GM12864 (cell line): Measurements from ENCODE around the gene GGTLC2.
"Not testable (repeated sequence)": the region's sequence is repeated elsewhere in the genome, so short reads cannot be mapped to it uniquely, and the experiment has no call there.

Experiments used
- DNase-seq: peaks from one replicate; pipeline ENCODE4 v3.0.0-alpha.2; 2011; ENCODE audit warnings: low read depth
- H3K4me3 ChIP-seq: 2 replicates; pipeline ENCODE4 v1.5.1; 2011; ENCODE audit warnings: mild to moderate bottlenecking, low read depth, low read length, control low read depth
- TF ChIP-seq, protein P1 (sequence below): IDR thresholded peaks from 2 replicates; pipeline ENCODE4 v1.5.1; 2011; ENCODE audit warnings: low read depth, mild to moderate bottlenecking, moderate library complexity, low read length, control low read depth, inconsistent platforms; ENCODE audit errors: missing control alignments

Gene GGTLC2

DNA sequence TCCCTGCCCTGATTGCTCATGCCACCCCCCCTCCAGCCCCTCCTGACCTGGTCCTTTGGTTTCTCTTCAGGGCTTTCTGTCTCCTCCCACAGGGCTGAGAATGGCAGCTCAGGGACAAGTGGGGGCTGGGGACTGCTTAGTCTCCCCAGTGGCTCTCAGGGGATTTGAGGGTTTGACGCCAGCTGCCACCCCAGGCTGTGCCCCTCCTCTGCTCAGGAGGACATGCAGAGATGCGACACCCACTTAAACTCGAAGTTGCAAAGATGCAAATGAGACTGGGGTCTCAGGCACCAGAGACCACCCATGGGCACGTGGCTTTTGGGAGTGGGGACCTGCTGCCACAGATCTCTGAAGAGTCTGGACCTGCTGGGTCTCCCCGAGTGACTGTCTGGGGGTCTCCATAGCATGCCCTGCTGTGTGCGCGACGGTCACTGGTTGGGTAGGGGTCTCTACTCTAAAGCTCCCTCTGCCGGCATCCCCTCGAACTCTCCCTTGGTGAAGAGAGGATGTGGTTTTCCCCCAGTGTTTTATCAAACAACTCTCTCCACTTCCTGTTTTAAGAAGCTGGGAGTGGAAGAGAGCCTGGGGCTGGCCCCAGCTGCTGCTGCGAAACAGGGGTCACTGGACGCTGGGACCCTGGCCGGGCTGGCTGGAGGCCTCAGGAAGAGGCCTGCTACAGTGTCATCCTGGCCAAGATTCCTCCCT, 9.4 kb downstream of the GGTLC2 start:
- DNase-seq, H3K4me3 ChIP-seq: not testable (repeated sequence)

DNA sequence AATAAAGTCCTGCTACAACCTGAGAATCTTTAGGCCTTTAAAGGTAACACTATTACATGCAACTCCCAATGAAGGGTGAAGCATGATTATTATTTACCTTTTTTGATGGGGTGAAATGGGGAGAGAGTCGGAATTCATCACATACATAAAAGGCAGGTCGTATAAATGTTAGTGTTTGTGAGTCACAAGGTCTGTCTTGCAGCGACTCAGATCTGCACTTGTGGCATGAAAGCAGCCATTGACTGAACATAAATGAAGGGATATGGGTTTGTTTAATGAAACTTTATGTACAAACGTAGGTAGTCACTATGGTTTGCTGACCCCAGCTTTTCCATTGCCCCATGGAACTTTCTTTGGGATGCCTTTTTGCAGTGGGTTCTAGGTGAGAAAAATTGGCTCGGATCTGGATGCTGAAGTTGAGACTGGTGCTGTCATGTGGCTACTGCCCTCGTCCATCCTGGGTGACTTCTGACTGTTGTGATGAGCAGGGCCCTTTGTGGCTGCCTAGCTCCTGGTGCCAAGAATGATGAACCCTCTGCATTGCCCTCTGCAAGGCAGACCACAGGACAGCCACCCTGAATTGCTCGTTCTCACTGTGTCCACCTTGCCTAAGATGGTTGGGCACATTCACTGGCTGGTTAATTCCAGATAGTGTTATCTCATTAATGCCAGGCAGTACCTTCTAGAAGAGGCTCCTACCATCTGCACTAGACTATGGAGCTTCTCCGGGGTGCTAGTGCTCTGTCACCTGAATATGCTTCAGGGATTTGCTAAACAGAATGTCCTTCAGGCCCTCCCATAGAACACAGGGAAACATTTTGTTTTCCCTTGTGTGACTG, 11.3 kb downstream of the GGTLC2 start:
- no peak overlapping the region for H3K4me3 ChIP-seq
- DNase-seq: no peak
- TF ChIP-seq, protein P1, sequence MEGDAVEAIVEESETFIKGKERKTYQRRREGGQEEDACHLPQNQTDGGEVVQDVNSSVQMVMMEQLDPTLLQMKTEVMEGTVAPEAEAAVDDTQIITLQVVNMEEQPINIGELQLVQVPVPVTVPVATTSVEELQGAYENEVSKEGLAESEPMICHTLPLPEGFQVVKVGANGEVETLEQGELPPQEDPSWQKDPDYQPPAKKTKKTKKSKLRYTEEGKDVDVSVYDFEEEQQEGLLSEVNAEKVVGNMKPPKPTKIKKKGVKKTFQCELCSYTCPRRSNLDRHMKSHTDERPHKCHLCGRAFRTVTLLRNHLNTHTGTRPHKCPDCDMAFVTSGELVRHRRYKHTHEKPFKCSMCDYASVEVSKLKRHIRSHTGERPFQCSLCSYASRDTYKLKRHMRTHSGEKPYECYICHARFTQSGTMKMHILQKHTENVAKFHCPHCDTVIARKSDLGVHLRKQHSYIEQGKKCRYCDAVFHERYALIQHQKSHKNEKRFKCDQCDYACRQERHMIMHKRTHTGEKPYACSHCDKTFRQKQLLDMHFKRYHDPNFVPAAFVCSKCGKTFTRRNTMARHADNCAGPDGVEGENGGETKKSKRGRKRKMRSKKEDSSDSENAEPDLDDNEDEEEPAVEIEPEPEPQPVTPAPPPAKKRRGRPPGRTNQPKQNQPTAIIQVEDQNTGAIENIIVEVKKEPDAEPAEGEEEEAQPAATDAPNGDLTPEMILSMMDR: no peak

DNA sequence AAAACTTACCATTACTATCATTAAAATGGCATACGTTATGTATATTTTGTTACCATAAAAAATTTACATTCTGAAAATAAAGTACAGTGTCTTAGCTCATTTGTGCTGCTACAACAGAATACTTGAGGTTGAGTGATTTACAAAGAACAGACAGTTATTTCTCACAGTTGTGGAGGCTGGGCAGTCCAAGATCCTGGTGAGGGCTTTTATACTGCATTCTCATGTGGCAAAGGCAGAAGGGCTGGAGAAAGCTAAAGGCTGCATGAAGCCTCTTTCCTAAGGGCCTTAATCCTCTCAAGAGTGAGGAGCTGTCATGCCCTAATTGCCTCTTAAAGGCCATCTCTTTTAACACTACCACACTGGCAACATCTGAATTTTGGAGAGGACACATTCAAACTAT, 13.3 kb downstream of the GGTLC2 start:
- H3K4me3 ChIP-seq: no peak overlapping the region
- TF ChIP-seq, protein P1: no peak
- no peak for DNase-seq

DNA sequence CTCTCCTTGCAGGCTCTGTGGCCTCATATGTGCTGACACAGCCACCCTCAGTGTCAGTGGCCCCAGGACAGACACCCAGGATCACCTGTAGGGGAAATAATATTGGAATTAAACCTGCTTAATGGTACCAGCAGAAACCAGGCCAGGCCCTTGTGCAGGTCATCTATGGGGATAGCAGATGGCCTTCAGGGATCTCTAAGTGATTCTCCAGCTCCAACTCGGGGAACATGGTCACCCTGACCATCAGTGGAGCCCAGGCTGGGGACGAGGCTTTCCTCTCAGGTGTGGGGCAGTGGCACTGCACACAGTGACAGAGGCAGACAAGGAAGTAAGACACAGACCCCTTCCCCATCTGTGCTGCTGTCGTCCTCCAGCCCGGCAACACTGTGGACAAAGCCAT, 16.9 kb downstream of the GGTLC2 start:
- no peak overlapping the region for H3K4me3 ChIP-seq
- DNase-seq: no peak
- TF ChIP-seq, protein P1: no peak

DNA sequence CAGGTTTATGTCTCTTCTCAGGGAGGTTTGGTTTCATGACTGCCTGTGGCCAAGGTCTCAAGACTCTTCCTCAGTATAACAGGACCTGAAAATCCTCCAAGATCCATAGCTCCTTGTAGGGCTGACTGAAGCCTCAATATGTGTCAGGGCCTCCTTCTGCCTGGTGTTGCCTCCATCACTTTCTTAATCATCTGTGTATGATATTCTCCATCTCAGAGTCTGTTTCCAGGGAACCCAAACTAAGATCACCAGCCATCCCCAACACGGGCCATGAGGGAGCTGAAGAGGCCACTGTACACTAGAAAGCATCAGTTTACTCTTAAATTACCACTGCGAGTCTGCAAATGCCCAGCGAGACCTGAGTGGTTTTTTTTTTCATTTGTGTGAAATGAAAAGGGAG, 17.7 kb downstream of the GGTLC2 start:
- TF ChIP-seq, protein P1: no peak
- no peak overlapping the region for H3K4me3 ChIP-seq
- no peak for DNase-seq

DNA sequence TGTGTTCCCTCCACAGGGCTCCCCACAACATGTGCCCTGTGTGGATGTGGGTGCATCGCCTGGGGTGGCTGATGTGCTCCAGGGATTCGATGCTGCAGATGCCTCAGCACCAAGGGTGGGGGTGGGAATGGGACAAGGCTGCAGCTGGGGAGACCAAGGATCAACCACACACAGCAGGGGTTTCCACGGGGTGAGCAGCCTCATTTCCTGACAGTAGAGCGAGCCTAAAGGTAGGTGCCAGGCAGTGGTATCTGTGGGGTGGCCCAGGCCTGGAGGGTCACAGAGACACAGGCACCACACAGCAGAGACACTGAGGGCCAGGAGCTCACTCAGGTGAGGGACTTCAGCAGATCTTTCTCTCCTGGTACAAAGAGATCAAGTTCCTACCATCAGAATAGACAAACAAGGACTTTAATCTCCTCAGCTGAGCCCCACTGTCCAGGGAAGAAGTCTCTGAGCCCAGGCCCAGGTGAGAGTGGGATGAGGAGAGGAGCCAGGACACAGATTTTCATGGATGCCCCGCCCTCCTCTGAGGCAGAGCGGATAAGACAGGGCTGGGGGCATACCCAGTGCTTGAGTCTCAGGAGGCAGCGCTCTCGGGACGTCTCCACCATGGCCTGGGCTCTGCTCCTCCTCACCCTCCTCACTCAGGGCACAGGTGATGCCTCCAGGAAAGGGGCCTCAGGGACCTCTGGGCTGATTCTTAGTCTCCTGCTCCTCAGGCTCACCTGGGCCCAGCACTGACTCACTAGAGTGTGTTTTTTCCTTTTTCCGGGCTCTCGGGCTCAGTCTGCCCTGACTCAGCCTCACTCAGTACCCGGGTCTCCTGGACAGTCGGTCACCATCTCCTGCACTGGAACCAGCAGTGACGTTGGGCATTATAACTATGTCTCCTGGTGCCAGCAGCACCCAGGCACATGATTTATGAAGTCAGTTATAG, 19.7 kb downstream of the GGTLC2 start:
- DNase-seq: no peak
- TF ChIP-seq, protein P1: no peak
- no peak overlapping the region for H3K4me3 ChIP-seq
